Stimulated activated CD4-positive, alpha-beta T cell treated with anti-CD3 and anti-CD28 coated beads, Interleukin-12 subunit alpha, Interleukin-12 subunit beta, amount 100 ng/mL, for 48 hours (primary cell): Measurements from ENCODE around the gene PPP6C.
"Not testable (repeated sequence)": the region's sequence is repeated elsewhere in the genome, so short reads cannot be mapped to it uniquely, and the experiment has no call there.

Experiments used
- DNase-seq, 3 donors: peaks; one replicate each; pipeline ENCODE4 v3.0.0-alpha.2; 2020; ENCODE audit warnings: low read depth in 2 of 3, low spot score in 1 of 3

Gene PPP6C

GRCh38 chr9:125189361-125190289 lies at the start of gene PPP6C:
TSS of gene PPP6C (minus strand) at chr9:125189803. CDS start at chr9:125189718, 85 bp downstream.
- DNase-seq = peak; percentile 95 to 98 (median 97)

GRCh38 chr9:125238915-125239446 lies 49.4 kb upstream of the PPP6C start:
- no peak for DNase-seq

GRCh38 chr9:125238127-125238914 lies 48.7 kb upstream of the PPP6C start:
- DNase-seq = no peak

- not testable (repeated sequence) for DNase-seq
These were observed 47.0 kb upstream of the PPP6C start for GRCh38 chr9:125236520-125237159.

- no peak for DNase-seq
These were observed 46.4 kb upstream of the PPP6C start for GRCh38 chr9:125235804-125236519.

GRCh38 chr9:125234099-125234498 lies 44.5 kb upstream of the PPP6C start:
- DNase-seq = not testable (repeated sequence)

GRCh38 chr9:125233678-125234077 lies 44.1 kb upstream of the PPP6C start:
- no peak for DNase-seq

- no peak for DNase-seq
These were observed 38.2 kb upstream of the PPP6C start for GRCh38 chr9:125227761-125228160.

- DNase-seq = not testable (repeated sequence)
These were observed 35.3 kb upstream of the PPP6C start for GRCh38 chr9:125224858-125225257.

- DNase-seq = no peak
These were observed 29.0 kb upstream of the PPP6C start for GRCh38 chr9:125218621-125219020.

- DNase-seq = no peak
These were observed 24.6 kb upstream of the PPP6C start for GRCh38 chr9:125214186-125214585.

GRCh38 chr9:125204477-125204876 lies 14.9 kb upstream of the PPP6C start:
- DNase-seq = no peak

- DNase-seq = no peak
These were observed 13.4 kb upstream of the PPP6C start for GRCh38 chr9:125202846-125203618.

- DNase-seq = peak; percentile 78 to 93 (median 88)
These were observed 10.8 kb upstream of the PPP6C start, which contains the start of gene RABEPK for GRCh38 chr9:125200216-125201047. TSS of gene RABEPK (plus strand) at chr9:125200542. CDS start at chr9:125203014, 2,472 bp downstream.

GRCh38 chr9:125195591-125195990 lies 6.0 kb upstream of the PPP6C start:
- not testable (repeated sequence) for DNase-seq

GRCh38 chr9:125194466-125194865 lies 4.9 kb upstream of the PPP6C start:
- DNase-seq = not testable (repeated sequence)

- DNase-seq = peak in 2 of 3 donors; percentile 8 to 18
These were observed 778 bp upstream of the PPP6C start for GRCh38 chr9:125190361-125190801.

GRCh38 chr9:125189011-125189360 lies 617 bp downstream of the PPP6C start:
- DNase-seq = peak in 1 of 3 donors; percentile 15

GRCh38 chr9:125183561-125183960 lies 6.0 kb downstream of the PPP6C start:
- no peak for DNase-seq
